NT2/D1 (cell line): Measurements from ENCODE around the gene HAUS6.
"Not testable (repeated sequence)": the region's sequence is repeated elsewhere in the genome, so short reads cannot be mapped to it uniquely, and the experiment has no call there.

ENCODE experiments used
- DNase-seq: peaks from one replicate; pipeline ENCODE4 v3.0.0-alpha.2; 2011; ENCODE audit warnings: low read depth, low spot score
- H3K27me3 ChIP-seq: 2 replicates; pipeline ENCODE4 v1.6.0; 2011; ENCODE audit warnings: mild to moderate bottlenecking; ENCODE audit not compliant: insufficient read length, insufficient read depth
- H3K36me3 ChIP-seq: 2 replicates; pipeline ENCODE4 v1.6.1; 2011; ENCODE audit warnings: mild to moderate bottlenecking, low read length, mixed read lengths; ENCODE audit not compliant: insufficient read depth, insufficient read length
- H3K4me1 ChIP-seq: 2 replicates; pipeline ENCODE4 v1.5.1; 2011; ENCODE audit not compliant: insufficient read depth, insufficient read length
- H3K4me3 ChIP-seq: 2 replicates; pipeline ENCODE4 v1.5.1; 2011; ENCODE audit warnings: low read depth; ENCODE audit not compliant: insufficient read length
- H3K9ac ChIP-seq: 2 replicates; pipeline ENCODE4 v1.6.0; 2011; ENCODE audit warnings: low read depth; ENCODE audit not compliant: insufficient read length
- H3K9me3 ChIP-seq: 2 replicates; pipeline ENCODE4 v1.5.1; 2011; ENCODE audit warnings: mild to moderate bottlenecking, low read length; ENCODE audit not compliant: insufficient read depth
- SUZ12 ChIP-seq: IDR thresholded peaks from 2 replicates; pipeline ENCODE4 v1.6.1; 2011; ENCODE audit not compliant: insufficient read length, insufficient read depth; ENCODE audit errors: extremely low read depth
- YY1 ChIP-seq: IDR thresholded peaks from 2 replicates; pipeline ENCODE4 v1.6.1; 2011; ENCODE audit not compliant: insufficient read length, insufficient read depth
- ZNF274 ChIP-seq: IDR thresholded peaks from 2 replicates; pipeline ENCODE4 v1.6.1; 2011; ENCODE audit warnings: mild to moderate bottlenecking, low read depth, low read length

Gene HAUS6, protein sequence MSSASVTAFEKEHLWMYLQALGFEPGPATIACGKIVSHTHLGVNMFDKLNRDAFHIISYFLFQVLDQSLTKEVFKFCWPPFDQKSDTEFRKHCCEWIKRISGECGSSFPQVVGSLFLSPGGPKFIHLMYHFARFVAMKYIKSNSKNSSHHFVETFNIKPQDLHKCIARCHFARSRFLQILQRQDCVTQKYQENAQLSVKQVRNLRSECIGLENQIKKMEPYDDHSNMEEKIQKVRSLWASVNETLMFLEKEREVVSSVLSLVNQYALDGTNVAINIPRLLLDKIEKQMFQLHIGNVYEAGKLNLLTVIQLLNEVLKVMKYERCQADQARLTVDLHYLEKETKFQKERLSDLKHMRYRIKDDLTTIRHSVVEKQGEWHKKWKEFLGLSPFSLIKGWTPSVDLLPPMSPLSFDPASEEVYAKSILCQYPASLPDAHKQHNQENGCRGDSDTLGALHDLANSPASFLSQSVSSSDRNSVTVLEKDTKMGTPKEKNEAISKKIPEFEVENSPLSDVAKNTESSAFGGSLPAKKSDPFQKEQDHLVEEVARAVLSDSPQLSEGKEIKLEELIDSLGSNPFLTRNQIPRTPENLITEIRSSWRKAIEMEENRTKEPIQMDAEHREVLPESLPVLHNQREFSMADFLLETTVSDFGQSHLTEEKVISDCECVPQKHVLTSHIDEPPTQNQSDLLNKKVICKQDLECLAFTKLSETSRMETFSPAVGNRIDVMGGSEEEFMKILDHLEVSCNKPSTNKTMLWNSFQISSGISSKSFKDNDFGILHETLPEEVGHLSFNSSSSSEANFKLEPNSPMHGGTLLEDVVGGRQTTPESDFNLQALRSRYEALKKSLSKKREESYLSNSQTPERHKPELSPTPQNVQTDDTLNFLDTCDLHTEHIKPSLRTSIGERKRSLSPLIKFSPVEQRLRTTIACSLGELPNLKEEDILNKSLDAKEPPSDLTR

DNA sequence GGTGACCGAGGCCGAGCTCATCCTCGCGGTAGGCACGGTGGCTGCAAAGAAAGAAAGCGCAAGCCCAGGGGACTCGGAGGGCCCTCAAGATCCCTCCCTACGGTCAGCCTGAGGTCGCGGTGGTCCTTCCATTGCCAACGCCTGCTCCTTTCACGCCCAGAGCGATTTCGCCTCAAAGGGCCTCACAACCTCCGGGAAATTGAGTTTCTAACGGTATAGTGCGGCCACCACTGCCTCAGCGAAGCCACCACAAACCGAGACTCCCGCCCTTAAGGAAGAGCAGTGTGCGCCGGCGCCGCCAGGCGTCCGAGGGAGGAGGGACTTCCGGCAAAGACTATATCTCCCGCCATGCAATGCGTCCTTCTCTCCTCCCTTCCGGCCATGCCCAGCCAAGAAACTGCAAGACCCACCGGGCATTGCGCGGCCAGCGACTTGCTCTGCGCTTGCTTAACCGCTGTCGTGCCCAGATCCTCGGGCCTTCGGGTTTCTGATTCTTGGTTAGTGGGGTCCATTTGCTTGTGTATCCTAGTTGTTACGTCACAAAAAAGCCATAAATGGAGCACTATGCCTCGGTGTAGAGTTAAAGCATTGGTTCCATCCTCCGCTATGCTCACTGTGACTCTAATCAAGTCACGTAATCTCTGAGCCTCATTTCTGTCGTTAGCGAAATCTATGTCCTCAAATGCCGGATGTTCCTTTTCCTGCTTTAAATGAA lies at the start of gene HAUS6:
Gene HAUS6 (minus strand): TSS at position 274 of the 715 bp plus-strand sequence. CDS start 253 bp downstream, at position 21.
- Histone ChIP-seq H3K4me1 (peaks cover 2% of the 10 kb centered on the region), H3K9me3 (no peaks in the 10 kb centered on the region), H3K36me3 (peaks cover 23% of the 10 kb centered on the region), H3K27me3 (no peaks in the 10 kb centered on the region), H3K9ac (peak within 1 kb of the TSS; percentile 94), H3K4me3 (peak within 1 kb of the TSS; percentile 97)
- TF ChIP-seq YY1, result no peak
- TF ChIP-seq SUZ12, result no peak
- no peak for TF ChIP-seq ZNF274
- peak; percentile 97 for DNase-seq

DNA sequence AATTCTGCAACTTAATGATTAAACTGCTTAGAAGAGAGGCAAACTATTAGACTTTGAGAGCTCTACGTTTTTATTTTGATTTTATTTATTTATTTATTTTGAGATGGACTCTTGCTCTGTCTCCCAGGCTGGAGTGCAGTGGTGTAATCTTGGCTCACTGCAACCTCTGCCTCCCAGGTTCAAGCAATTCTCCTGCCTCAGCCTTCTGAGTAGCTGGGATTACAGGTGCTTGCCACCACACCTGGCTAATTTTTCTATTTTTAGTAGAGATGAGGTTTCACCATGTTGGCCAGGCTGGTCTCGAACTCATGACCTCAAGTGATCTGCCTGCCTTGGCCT lies 49.4 kb upstream of the HAUS6 start:
- DNase-seq, H3K9me3 ChIP-seq, H3K4me1 ChIP-seq, H3K9ac ChIP-seq, H3K36me3 ChIP-seq, H3K4me3 ChIP-seq, H3K27me3 ChIP-seq: not testable (repeated sequence)

DNA sequence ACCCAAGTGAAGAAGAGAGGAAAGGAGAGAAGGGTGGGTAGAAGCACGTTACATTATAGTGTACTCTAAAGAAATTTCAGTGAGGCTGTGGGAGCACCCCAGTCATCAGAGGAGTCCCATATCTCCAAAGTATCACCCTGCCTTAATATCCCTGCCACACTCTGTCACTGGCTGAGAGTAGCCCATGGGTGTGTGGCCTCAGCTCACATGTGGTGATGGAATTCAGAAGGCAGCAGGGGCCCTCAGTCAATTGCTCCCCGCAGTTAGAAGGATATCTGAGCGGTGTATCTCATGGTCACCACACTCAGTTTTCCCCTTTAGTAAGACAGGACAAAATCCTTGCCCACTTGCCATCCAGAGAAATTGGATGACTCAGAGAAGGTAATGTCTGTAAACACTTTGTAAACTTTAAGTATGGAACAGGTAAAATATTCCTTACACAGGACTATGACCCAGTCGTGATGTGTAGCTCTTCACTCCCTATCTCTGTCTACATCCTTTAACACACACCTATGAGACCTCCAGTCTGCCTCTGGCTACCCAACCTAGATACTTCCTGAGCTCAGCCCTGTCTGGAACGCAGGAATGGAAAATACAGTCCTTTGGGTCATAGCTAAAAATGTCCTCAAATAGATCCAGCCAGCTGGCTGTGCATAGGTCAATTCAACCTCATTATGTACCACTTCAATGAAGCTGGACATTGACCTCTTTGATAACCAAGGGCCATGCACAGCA lies 48.9 kb upstream of the HAUS6 start:
- no peak for DNase-seq
- no peak overlapping the region for H3K4me3 ChIP-seq
- H3K27me3 ChIP-seq, result no peaks in the 10 kb centered on the region
- no peaks in the 10 kb centered on the region for H3K9me3 ChIP-seq
- no peak overlapping the region for H3K9ac ChIP-seq
- no peaks in the 10 kb centered on the region for H3K36me3 ChIP-seq
- H3K4me1 ChIP-seq, result peaks cover 3% of the 10 kb centered on the region
- no peak for TF ChIP-seq SUZ12

DNA sequence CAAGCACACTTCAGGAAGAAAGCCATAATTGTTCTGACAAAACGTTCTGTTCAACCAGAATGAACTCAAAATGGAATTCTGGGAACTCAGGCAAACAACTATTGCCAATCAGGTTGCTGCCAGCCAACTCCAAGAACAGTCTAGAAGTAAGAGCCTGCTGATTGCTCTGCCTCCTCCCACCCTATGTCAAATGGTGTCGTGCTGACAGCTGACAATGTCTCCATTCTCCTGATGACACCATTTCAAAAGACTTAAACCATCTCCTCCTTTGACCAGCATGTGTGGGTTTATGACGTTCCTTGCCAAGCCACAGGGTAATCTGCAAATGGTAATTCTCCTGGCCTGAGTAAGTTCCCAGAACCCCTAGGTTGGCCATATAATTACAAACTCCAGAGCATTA lies 46.5 kb upstream of the HAUS6 start:
- peaks cover 2% of the 10 kb centered on the region for H3K4me1 ChIP-seq

DNA sequence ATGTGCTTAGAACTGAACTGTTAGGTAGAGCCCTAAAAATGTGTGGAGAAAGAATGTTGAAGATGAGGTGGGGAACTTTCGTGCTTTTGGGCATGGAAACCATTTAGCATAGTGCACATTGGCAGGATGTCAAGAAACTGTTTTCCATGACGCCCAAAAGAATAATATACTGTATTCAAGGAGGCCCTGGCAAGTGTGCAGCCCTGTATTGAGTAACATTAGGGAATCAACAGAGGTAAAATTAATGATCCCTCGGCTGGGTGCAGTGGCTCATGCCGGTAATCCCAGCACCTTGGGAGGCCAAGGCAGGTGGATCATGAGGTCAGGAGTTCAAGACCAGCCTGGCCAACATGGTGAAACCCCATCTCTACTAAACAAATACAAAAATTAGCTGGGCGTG lies 45.5 kb upstream of the HAUS6 start:
- Histone ChIP-seq H3K4me3 (no peak overlapping the region), H3K9ac (no peak overlapping the region), H3K9me3 (no peaks in the 10 kb centered on the region), H3K36me3 (no peaks in the 10 kb centered on the region), H3K27me3 (no peaks in the 10 kb centered on the region), H3K4me1 (no peaks in the 10 kb centered on the region)
- no peak for DNase-seq
- TF ChIP-seq YY1, result no peak
- no peak for TF ChIP-seq ZNF274
- TF ChIP-seq SUZ12, result no peak

More for the DNA sequence above, 46.5 kb upstream of the HAUS6 start:
- Histone ChIP-seq H3K36me3 (no peaks in the 10 kb centered on the region), H3K9ac (no peak overlapping the region), H3K27me3 (no peaks in the 10 kb centered on the region), H3K4me3 (no peak overlapping the region), H3K9me3 (no peaks in the 10 kb centered on the region)
- no peak for DNase-seq
- TF ChIP-seq SUZ12, result no peak
- TF ChIP-seq ZNF274, result no peak
- TF ChIP-seq YY1, result no peak

DNA sequence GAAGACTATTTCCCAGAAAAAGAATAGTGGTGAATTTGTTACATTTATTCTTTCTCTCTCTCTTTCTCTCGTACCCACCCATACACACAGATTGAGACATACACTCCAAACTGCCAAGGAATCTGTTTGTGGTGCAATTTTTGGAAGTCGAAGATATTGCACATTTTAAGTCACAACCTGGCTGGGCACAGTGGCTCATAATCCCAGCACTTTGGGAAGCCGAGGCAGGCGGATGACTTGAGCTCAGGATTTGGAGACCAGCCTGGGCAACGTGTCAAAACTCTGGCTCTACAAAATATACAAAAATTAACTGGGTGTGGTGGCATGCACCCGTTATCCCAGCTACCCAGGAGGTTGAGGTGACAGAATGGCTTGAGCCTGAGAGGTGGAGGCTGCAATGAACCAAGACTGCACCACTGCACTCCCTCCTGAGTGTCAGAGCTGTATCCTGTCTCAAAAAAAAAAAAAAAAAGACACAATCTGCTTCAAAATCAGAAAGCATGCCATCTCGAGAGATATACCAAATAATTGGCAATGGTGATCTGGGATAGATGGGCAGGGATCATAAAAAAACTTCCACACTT lies 43.8 kb upstream of the HAUS6 start:
- Histone ChIP-seq H3K27me3 (no peaks in the 10 kb centered on the region), H3K4me3 (no peak overlapping the region), H3K4me1 (no peaks in the 10 kb centered on the region), H3K9me3 (no peaks in the 10 kb centered on the region), H3K9ac (no peak overlapping the region), H3K36me3 (no peaks in the 10 kb centered on the region)
- DNase-seq, result no peak
- TF ChIP-seq ZNF274, result no peak
- TF ChIP-seq SUZ12, result no peak
- no peak for TF ChIP-seq YY1
